A549 treated with AZD9567 at 1 μM for 4 hours (cell line): Measurements from ENCODE around the gene TUT1. TPM values are rescaled to one million over a fixed set of nuclear protein-coding genes. Genes with fewer than 3 reads are reported as not detected.

ENCODE experiments used
- total RNA-seq: library from RNA; stranded (reverse); fragments of 200-300 nt; extraction: Qiagen RNA extraction; gene quantifications from 5 replicates; pipeline ENCODE4 v1.2.3, GENCODE V29; 2022; ENCODE audit not compliant: insufficient read depth

The TUT1 gene, protein sequence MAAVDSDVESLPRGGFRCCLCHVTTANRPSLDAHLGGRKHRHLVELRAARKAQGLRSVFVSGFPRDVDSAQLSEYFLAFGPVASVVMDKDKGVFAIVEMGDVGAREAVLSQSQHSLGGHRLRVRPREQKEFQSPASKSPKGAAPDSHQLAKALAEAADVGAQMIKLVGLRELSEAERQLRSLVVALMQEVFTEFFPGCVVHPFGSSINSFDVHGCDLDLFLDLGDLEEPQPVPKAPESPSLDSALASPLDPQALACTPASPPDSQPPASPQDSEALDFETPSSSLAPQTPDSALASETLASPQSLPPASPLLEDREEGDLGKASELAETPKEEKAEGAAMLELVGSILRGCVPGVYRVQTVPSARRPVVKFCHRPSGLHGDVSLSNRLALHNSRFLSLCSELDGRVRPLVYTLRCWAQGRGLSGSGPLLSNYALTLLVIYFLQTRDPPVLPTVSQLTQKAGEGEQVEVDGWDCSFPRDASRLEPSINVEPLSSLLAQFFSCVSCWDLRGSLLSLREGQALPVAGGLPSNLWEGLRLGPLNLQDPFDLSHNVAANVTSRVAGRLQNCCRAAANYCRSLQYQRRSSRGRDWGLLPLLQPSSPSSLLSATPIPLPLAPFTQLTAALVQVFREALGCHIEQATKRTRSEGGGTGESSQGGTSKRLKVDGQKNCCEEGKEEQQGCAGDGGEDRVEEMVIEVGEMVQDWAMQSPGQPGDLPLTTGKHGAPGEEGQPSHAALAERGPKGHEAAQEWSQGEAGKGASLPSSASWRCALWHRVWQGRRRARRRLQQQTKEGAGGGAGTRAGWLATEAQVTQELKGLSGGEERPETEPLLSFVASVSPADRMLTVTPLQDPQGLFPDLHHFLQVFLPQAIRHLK
- total RNA-seq: 11.0 to 17.1 TPM (median 16.1 TPM) in 5 replicates

DNA sequence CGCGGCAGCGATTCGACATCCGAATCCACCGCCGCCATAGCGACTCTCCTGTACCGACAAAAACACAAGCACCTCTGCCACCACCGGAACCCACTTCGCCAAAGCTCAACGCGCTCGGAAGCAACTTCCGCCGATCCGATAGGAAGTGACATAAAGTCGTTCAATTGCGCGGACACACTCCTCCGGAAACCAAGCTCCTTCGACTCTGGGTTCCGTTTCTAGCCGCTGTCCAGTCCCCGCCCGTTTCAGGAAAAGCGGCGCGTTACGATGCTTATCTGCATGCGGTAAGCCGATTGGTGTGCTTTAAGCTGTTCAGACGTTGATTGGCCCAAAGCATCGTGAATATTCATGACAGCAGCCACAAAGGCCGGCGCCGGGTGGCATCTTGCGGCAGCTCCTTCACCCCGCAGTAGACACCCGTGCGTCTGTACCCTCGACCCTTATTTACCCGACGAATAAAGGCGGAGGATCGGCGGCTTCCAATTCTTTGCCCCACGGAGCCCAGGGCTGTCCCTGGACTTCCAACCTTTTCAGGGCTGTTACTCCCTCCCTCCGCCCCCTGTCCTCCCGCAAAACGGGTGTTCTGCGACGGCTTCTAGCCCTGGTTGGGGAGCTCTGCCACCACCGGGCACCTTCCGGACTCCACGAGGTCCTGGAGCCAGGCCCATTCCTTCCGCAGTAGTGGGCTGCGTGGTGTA, at the start of gene TUT1:
TSS of gene TUT1 (minus strand) at position 76 of the 698 bp plus-strand sequence. CDS start at position 38, 38 bp downstream.

DNA sequence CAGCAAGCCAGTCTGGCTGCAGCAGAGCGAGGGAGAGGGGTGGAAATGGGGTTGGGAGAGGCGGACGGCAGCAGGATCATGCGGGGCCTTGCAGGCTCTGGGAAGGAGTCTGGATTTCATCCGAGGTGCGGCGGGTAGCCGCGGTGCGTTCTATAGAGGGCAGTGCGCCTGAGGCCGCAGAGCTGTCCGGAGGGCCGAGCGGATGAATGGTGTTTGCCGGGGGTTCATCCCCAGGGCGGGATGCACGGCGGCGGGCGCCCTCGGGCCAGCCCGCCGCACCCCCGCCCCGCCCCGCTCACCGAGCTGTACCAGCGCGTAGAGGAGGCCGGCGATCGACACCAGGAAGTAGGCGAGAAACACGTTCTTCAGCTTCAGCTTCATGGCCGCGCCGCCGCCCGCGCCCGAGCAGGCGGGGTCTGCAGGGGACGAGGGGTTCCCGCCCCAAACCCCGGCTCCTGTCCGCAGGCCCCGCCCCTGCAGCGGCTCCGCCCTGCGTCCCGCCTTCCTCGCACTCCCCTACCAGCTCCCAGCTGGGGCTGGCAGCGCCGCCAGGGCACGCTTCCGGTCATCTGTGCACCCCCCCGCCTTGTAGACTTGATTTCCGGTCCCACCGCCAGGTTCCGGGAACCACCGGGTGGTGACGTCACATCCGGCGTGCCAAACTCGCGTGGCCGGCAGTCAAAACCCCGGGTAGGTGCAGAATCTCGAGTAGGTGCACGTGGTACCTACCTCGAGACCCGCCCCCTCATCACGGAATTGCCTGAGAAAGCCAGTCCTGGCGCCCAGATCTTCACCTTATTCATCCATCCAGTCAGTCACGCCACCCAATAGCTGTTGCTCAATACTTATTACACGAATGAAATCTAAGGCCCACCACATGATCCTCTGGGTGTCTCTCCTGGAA, 30.5 kb upstream of the TUT1 start, which contains the start of gene B3GAT3:
TSS of gene B3GAT3 (minus strand) at position 420 of the 904 bp plus-strand sequence. CDS start at position 381, 39 bp downstream.

DNA sequence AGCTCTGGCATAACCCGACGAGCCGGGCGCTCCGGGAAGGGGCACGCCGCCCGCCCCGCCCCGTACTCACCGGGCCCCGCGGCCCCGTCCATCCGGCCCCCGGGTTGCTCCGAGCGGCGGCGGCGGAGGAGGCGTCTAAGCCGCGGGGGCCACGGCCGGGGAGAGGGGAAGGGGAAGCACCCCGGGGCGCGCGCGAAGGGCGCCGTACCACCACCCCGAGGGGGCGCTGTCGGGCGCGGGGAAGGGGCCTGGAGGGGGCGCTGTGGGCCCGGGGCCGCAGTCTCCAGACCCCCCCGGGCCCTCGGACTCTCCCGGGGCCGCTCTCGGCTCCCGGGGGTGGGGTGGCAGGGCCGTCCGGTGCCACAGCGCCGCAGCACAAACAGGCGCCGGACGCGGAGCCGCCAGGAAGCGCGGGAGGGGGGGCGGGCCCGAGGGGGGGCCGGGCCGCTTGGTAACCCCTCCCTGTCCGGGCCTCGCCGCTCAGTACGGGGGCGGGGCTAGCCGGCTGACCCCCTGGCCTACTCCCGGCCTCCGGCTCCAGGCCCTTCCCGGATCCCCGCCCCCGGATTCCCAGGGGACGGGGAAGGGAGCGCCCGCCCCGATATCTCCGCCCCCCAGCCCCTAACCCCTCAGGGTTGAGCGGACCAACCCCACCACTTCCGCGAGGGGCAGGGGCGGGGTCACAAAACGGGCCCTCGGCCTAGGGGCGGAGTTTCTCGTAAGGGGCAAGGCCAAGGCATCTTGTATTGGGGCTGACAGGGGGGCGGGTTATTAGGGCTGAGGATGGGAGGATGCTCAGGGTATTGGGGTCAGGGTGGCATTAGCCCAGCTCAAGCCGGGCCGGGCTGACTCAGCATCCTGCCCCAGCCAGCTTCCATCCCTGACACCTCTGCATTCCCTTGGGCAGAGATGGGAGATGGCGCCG, 21.3 kb upstream of the TUT1 start, which contains the start of the genes EML3 and ROM1:
TSS of gene EML3 (minus strand) at position 410 of the 925 bp plus-strand sequence. CDS start at position 92, 318 bp downstream.
TSS of gene ROM1 (plus strand) at position 892 of the 925 bp plus-strand sequence. CDS start at position 917, 25 bp downstream.

DNA sequence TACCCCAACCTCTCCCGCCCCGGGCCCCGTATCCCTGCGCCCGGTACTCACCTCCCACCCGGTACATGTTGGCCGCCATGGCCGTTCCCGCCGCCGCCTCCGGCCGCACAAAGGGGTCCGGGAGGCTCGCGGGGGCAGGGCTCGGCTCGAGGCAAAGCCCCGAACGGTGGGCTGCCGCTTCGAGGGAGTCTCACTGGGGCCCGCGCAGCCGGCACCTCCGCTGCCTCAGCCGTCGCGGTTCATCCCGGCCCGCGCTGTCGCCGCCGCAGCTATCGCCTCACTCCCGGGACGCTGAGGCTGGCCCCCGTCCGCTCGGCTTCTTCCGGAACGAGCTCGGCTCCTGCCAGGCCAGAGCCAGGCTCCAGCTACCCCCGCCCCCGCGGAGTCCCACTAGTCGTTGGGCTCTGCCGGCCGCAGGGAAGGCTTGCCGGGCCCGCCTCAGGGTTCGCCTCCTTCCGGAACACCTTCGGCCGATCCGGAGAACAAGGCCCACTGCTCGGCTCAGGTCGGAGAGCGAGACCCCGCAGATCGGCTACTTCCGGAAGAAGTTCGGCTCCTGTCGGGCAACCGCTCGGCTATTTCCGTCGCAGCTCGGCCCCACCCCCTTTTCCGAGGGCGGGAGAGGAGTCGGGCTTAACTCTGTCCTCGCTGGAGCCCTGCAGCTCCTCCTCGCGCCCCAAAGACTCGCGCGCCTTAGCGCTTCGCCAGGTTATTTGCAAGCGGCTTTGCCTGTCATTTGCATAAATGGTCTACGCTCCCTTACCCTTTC, 10.2 kb upstream of the TUT1 start, which contains the start of gene MTA2:
TSS of gene MTA2 (minus strand) at position 494 of the 769 bp plus-strand sequence. CDS start at position 79, 415 bp downstream.

DNA sequence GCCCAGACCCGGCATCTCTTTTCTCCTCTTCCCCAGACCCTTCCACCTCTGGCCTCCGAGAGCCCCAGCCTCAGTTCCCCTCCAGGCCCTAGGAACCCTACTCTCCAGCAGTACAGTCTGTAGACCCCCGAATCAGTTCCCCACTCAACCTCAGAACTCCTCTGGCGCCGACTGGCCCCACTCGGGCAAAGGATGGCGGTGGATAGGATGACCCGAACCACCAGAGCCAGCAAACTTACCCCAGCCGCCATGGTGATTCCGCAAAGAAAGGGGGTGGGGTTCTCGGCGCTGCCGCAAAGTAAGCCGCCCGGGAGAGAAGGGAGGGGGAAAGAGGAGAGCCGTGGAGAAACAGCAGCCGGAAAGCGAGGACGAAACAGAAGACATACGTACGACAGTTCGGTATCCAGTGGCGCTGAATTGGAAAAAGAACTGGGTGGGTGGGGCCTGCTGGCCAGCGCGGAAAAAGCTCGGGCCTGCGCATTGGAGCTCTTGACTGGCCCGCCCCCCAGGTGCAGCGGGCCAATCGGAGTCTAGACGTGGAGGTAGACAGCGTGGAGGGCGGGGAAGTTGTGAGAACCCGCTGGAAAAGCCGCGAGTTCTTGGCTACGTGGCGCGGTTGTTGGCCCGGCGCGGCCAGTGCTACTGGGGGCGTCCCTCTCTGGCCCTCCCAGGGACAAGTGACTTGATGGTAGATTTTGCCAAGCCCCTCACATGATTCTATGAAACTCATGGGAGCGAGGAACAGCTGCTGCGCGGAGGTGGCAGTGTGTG, 17.5 kb downstream of the TUT1 start, which contains the start of gene EEF1G:
TSS of gene EEF1G (minus strand) at position 300 of the 771 bp plus-strand sequence. CDS start at position 251, 49 bp downstream.

DNA sequence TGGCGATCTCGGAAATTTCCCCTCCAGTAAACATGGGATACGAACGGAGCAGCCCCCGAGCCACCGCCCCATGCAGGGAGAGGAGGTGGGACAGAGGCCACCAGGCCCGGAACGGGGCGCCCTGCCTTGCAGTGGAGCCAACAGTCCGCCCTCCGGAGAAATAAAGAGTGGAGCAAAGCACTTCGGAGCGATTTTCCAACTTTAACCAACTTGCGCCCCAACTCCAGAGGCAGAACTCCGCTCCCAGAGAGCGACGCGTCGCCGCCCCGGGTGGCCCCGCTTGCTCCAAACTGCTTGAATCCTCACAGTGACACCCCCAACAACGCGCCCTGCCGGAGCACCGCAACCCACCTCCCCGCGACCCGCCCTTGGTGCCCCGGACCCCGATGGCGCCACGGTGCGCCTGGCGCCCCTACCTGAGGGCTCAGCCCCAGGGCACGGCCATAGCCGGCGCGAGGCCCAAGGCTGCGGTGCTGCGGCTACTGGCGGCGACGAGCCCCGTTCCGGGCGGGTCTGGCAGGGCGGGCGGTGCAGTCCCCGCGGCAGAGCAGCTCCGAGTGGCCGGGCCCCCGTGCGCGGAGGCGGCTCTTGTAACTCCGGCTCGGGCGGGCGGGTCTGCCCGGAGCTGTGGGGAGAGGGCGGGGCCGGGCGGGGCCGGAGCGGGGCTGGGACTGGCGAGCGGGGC, 44.9 kb downstream of the TUT1 start, which contains the start of gene AHNAK:
TSS of gene AHNAK (minus strand) at position 563 of the 685 bp plus-strand sequence. CDS start 10,708 bp downstream, outside the sequence.

Other genes starting within 250 kb of the TUT1 start
- gene SCGB1A1, start 172.5 kb downstream of the TUT1 start, total RNA-seq: 0.33 TPM in 1 of 5 replicates, not detected in the others
- 302 to 368 TPM (median 355 TPM) in 5 replicates for gene AHNAK, start 44.7 kb downstream of the TUT1 start, total RNA-seq
- 1,906 to 2,030 TPM (median 1,958 TPM) in 5 replicates for gene EEF1G, start 17.6 kb downstream of the TUT1 start, total RNA-seq
- 78.1 to 84.0 TPM (median 82.0 TPM) in 5 replicates for gene MTA2, start 10.3 kb upstream of the TUT1 start, total RNA-seq
- 19.0 to 24.5 TPM (median 22.2 TPM) in 5 replicates for gene EML3, start 21.3 kb upstream of the TUT1 start, total RNA-seq
- 1.6 to 4.0 TPM (median 3.3 TPM) in 5 replicates for gene ROM1, start 21.7 kb upstream of the TUT1 start, total RNA-seq
- 31.5 to 62.5 TPM (median 57.4 TPM) in 5 replicates for gene B3GAT3, start 30.5 kb upstream of the TUT1 start, total RNA-seq
- gene GANAB, start 55.1 kb upstream of the TUT1 start, total RNA-seq: 235 to 274 TPM (median 257 TPM) in 5 replicates
- 23.9 to 26.5 TPM (median 25.3 TPM) in 5 replicates for gene INTS5, start 61.8 kb upstream of the TUT1 start, total RNA-seq
- gene C11orf98, start 73.7 kb upstream of the TUT1 start, total RNA-seq: 105 to 143 TPM (median 136 TPM) in 5 replicates
- gene CSKMT, start 73.8 kb upstream of the TUT1 start, total RNA-seq: 13.6 to 21.8 TPM (median 18.4 TPM) in 5 replicates
- 19.0 to 37.4 TPM (median 35.6 TPM) in 5 replicates for gene UQCC3, start 80.2 kb upstream of the TUT1 start, total RNA-seq
- 2.6 to 5.1 TPM (median 4.1 TPM) in 5 replicates for gene LBHD1, start 80.7 kb upstream of the TUT1 start, total RNA-seq
- 86.8 to 127 TPM (median 119 TPM) in 5 replicates for gene UBXN1, start 87.5 kb upstream of the TUT1 start, total RNA-seq
- gene LRRN4CL, start 98.0 kb upstream of the TUT1 start, total RNA-seq: 0.06 to 0.13 TPM (median 0.10 TPM) in 4 of 5 replicates, not detected in the other
- 42.8 to 90.9 TPM (median 77.6 TPM) in 5 replicates for gene BSCL2, start 115.9 kb upstream of the TUT1 start, total RNA-seq
- 0.09 TPM in 1 of 5 replicates, not detected in the others for gene GNG3, start 116.2 kb upstream of the TUT1 start, total RNA-seq
- 37.9 to 42.5 TPM (median 40.9 TPM) in 5 replicates for gene HNRNPUL2, start 135.9 kb upstream of the TUT1 start, total RNA-seq
- 30.4 to 50.8 TPM (median 32.7 TPM) in 5 replicates for gene TTC9C, start 137.0 kb upstream of the TUT1 start, total RNA-seq
- gene ZBTB3, start 162.6 kb upstream of the TUT1 start, total RNA-seq: 1.0 to 2.9 TPM (median 1.3 TPM) in 5 replicates
- gene POLR2G, start 170.1 kb upstream of the TUT1 start, total RNA-seq: 165 to 192 TPM (median 183 TPM) in 5 replicates
- 14.2 to 15.2 TPM (median 14.7 TPM) in 5 replicates for gene TAF6L, start 179.9 kb upstream of the TUT1 start, total RNA-seq
- gene TMEM179B, start 195.9 kb upstream of the TUT1 start, total RNA-seq: 66.2 to 95.9 TPM (median 86.1 TPM) in 5 replicates
- 20.3 to 33.0 TPM (median 29.3 TPM) in 5 replicates for gene TMEM223, start 200.5 kb upstream of the TUT1 start, total RNA-seq
- gene NXF1, start 213.9 kb upstream of the TUT1 start, total RNA-seq: 59.2 to 67.6 TPM (median 64.3 TPM) in 5 replicates
- 18.0 to 29.8 TPM (median 27.4 TPM) in 5 replicates for gene STX5, start 240.5 kb upstream of the TUT1 start, total RNA-seq
- not detected in 5 replicates for gene TEX54, start 241.3 kb upstream of the TUT1 start, total RNA-seq
- gene WDR74, start 248.1 kb upstream of the TUT1 start, total RNA-seq: 56.0 to 86.0 TPM (median 83.4 TPM) in 5 replicates